HG03066 (cell line): ENCODE results near the gene PCMTD2.

Experiments used
- ATAC-seq: cut with Tn5 transposase; IDR thresholded peaks from one replicate; pipeline ENCODE4 v1.9.1; 2021; ENCODE audit warnings: low read depth; ENCODE audit not compliant: unreplicated experiment

Gene PCMTD2

GRCh38 chr20:64254571-64255360, 782 bp upstream of the PCMTD2 start:
- ATAC-seq = no peak

- no peak for ATAC-seq
These were observed 861 bp downstream of the PCMTD2 start for GRCh38 chr20:64256282-64256935.

DNA sequence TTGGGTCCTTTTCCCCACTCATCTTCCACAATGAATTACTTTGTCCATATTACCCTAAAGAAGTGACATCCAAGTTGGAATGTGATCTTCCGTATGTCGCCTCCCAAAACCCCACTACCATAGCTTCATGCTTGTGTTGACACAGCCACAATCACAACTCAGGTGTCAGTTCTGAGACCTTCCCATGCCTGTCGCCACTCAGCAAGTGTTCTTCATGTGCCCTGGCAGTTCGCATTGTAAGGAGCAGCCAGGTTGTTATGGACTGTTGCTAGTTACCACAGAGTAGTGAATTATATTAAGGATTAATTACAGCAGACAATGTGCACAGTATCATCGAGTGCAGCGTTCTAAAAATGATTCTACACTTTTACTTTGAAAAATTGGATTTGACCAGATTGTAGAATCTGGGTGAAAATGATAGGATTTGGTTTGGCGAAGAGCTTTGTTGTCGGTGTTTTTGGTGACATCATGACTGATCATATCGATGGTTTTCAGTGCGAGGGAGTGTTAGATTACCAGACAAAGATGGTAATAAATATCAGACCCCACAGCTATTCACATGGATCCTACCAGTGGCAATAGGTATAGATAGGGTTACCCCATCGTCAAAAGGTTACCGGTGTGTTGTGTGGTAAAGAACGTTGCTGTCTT, 1.7 kb downstream of the PCMTD2 start:
- no peak for ATAC-seq

DNA sequence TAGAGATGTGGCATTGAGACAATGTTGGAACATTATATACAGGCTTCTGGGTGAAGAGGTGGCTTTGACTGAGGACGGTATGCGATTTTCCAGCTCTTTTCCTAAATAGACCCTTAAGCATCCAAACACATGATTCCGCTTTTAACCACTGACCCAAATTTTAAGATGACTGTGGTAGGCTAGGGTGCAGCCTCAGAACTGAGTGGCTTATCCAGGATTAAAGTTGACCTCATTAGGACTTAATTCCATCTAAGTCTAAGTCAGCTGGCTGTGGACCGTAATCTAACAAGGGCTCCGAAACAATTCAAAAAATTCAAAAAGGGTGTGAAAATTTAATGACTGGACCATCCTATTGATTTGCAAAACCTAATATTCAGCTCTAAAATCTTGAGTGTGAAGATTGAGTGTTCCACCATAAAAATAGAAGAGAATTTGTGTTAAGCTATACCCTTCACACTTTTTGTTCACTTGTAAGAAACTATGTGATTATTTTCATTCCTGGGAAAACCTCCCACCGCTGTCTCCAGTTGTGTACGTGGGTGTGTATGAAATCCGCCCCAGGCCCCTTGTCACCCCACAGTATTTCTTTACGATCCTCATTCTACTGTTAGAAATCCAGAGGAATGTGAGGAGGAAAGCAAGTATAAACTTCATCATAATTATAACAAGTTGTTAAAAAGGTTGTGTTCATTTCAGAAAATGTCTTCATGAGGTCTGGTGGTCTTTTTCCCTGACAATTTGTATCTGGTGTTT, 2.7 kb downstream of the PCMTD2 start:
- no peak for ATAC-seq

DNA sequence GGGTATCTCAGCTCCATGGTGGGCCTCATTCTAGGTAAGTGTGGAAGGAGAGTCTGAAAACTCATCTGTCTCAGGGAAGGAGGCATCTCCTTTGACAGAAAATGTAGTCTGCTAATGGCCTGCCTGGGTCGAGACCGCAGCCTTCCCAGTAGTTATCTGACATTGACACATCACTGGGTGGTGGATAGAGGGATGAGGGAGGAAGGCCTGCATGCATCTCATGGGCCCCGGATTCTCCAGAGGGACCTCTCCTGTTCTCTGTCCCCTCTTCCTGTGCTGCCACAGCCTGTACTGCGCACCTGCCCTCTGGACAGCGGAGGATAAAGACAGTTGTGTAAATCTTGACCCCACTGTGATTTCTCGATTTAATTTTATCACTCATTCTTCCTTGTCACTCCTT, 4.7 kb downstream of the PCMTD2 start:
- no peak for ATAC-seq

- no peak for ATAC-seq
These were observed 5.6 kb downstream of the PCMTD2 start for GRCh38 chr20:64261138-64261537.

DNA sequence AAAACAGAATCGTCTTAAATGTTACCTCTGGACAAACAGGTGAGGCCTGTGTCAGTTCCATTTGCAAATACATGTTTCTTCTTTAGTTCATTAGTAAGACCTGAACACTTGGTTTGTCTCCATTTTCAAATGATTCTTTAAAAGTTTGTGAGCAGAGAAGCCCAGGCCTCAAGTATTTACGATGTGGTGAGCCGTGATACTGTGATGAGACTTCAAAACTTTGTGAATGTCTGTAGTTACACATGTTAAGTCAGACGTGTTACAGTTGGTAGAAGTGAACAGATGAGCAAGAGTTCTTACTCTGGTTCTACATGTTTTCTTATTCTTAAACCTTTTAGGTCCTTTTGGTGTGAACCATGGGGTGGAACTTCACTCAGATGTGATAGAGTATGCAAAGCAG, 8.5 kb downstream of the PCMTD2 start:
- ATAC-seq = no peak

DNA sequence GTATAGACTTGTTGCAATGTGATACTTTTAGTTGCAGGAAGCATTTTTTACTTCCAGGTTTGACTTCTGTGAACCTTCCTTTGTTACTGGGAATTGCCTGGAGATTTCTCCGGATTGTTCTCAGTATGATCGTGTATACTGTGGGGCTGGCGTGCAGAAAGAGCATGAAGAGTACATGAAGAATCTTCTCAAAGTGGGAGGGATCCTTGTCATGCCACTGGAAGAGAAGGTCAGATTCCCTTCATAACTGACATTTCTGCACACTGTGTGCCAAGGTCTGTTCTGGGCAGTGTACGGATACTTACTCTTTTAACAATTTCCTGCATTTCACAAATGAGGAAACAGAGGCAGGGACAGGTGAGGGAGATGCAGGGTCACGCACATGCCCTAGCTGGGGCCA, 9.7 kb downstream of the PCMTD2 start:
- ATAC-seq = no peak

DNA sequence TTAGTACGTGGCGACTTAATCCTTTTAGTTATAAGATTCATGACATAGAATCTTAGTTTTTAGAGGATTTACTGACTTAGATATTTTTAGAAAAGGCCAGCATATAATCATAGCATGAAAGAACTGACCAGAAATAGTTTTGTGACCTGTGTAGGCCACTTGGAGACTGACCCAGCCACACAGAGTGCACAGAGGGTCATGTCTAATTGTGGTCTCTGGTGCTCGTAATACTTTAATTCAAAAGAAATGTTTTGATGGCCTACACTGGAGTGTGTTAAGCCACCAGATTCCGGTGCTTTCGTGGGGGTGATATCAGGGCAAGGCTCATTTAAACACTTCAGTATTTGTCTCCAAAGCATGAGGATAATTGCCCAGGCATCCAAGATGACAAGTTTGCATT, 11.4 kb downstream of the PCMTD2 start:
- ATAC-seq = no peak

DNA sequence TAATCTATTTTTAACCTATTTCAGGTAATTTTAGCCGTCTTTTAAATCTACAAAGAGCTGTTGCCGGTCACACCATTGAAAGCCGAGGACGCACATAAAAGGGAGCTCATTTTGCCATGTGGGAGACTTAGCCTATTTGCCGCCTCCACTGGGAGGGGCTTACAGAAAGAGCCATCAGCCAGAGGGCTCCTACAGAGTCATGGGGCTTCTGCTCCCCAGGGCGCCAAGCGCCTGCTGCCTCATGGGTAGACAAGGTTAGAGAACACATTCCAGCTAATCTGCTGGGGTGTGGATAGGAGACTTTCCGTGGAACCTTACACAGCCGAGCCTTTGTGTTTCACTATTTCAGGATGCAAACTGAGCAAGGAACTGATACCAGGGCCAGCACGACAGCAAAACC, 12.6 kb downstream of the PCMTD2 start:
- ATAC-seq = no peak

GRCh38 chr20:64269604-64270411, 14.3 kb downstream of the PCMTD2 start:
- ATAC-seq = no peak

GRCh38 chr20:64271636-64272035, 16.1 kb downstream of the PCMTD2 start:
- no peak for ATAC-seq

- ATAC-seq = no peak
These were observed 17.6 kb downstream of the PCMTD2 start for GRCh38 chr20:64273109-64273508.

GRCh38 chr20:64276817-64277216, 21.3 kb downstream of the PCMTD2 start:
- no peak for ATAC-seq

GRCh38 chr20:64277571-64278316, 22.2 kb downstream of the PCMTD2 start:
- ATAC-seq = no peak

GRCh38 chr20:64278317-64278681, 22.8 kb downstream of the PCMTD2 start:
- ATAC-seq = no peak

- no peak for ATAC-seq
These were observed 24.4 kb downstream of the PCMTD2 start for GRCh38 chr20:64279826-64280459.

DNA sequence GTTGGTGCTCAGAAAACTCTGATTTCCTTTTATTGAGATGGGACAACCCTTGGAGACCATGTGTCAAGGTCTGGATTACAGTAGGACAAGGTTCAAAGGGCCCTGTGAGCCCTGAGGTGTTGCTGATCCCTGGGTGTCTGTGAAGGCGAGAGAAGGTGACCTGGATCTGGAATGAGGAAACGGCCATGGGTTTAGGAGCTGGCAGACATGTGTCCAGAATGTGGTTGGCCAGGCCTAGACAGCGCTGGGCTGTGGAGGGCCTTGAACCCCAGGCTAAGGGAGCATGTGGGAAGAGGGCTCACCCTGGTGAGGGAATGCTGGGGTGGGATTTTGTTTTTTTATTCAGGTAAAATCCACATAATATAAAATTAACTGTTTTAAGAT, 24.9 kb downstream of the PCMTD2 start:
- no peak for ATAC-seq

- no peak for ATAC-seq
These were observed 28.1 kb downstream of the PCMTD2 start for GRCh38 chr20:64283646-64284045.
